ENCODE data around the gene ZFP91.

ZFP91 gene

DNA sequence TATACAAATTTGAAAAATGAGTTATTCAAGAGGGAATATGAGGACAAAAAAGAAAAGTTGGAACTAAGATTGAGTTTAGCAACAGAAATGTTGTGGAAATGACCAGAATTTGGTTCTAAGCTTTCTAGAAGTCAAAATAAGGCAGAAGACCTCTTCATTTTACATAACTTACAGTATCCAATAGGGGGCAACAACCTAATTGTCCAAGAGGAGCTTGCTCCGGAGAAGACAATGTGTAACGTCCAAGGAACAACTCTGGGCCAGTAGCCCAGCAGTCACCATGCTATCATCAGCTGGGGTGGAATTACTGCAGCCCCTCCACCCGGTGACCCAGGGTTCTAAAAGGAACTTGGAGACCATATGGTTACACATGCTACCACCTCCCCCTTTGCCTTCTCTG lies 57.7 kb downstream of the ZFP91 start:
- DNase-seq: no peak

DNA sequence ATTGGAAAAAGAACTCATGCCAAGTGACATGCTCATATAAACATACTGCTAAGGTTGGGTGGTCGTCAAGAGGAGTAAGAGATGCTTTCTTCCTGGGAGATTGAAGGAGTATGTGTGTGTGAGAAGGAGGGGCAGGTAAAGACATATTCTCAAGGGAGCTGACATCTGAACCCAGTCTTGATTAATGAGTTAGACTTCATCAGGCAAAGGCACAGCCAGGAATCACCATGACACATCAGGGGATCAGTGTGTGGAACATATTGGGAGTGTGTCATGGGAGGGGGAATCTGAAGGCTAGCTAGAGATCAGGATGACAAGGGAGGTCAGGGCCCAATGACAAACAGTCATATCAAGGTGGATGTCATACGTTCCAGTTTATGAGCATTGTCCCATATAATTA lies 58.5 kb downstream of the ZFP91 start:
- no peak for DNase-seq

DNA sequence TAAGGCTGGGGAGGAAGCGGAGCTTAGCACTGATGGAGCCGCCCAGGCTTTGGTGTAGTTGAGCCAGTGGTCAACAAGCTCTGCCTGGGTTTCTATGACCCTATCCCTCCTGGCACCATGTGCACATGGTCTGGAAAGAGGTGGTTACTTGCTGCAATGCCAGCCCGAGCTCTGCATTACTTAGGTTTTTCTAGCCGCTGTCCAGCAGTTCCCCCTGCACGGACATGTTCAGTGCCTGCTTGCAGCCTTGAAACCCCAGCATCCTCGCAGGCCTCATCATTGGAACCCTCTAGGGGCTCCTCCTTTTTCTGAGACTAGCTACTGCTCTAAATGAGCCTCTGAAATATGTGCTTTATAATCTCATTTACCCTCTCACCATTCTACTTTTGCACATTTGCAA lies 60.2 kb downstream of the ZFP91 start:
- DNase-seq: no peak

DNA sequence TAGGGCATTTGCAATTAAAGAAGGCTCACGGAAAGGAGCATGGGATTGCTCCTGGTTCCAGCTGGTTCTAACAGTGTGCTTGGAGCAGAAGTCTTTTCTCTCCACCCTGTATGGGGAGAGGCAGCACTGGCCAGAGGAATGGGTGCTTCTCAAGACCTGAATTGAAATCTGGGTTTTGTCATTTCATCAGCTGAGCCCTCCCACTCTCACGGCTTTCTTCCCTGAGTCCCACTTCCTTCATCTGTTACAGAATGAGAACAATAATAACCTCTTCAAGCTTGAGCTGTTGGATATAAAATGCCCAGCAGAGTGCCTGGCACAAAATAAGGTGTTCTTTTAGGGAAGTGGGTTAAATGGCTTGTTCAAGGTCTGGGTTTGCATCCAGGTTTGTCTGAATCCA lies 60.8 kb downstream of the ZFP91 start:
- no peak for DNase-seq

DNA sequence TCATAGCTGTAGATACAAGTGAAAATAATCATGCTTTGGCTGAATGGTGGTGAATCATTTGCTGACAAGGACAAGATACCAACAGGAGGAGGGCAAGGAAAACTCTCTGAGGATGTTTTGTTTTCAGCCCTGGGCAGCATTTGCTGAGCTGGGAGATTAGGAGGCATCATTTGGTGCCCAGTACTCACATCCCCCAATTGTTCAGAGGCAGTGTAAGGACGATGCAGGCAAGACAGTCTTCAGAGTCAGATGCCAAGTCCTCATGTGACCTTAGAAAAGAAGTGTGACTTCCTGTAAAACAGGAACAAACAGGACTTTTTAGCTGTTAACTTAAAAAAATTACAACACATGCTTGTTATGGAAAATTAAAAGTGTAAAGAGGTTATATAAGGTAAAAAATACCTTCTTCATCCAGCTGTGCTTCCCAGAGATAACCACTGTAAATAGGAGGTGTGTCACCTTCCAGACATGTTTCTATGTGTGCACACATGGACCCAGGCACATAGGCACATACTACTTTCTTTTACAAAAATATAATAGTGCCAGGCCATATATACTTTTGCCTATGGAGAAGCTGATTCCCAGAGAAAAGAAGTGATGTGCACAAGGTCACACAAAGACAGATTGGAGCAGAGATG lies 61.6 kb downstream of the ZFP91 start:
- no peak for DNase-seq

DNA sequence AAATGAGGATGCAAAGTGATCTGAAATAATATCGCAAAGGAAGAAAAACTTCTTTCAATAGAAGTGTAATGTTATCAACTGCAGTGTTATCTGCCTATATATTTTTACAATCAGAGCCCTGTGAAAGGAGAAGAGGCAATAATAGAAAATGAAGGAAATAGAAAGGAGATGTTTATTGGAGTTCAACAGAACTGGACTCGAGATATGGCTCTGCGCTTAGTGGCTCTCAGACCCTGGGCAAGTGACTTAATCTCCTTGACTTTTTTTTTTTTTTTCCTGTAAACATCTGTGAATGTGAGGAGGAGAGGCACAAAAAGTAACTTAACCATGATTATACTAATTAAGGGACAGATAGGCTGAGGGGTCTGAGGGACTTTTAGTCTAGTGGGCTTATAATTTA lies 62.5 kb downstream of the ZFP91 start:
- no peak for DNase-seq

DNA sequence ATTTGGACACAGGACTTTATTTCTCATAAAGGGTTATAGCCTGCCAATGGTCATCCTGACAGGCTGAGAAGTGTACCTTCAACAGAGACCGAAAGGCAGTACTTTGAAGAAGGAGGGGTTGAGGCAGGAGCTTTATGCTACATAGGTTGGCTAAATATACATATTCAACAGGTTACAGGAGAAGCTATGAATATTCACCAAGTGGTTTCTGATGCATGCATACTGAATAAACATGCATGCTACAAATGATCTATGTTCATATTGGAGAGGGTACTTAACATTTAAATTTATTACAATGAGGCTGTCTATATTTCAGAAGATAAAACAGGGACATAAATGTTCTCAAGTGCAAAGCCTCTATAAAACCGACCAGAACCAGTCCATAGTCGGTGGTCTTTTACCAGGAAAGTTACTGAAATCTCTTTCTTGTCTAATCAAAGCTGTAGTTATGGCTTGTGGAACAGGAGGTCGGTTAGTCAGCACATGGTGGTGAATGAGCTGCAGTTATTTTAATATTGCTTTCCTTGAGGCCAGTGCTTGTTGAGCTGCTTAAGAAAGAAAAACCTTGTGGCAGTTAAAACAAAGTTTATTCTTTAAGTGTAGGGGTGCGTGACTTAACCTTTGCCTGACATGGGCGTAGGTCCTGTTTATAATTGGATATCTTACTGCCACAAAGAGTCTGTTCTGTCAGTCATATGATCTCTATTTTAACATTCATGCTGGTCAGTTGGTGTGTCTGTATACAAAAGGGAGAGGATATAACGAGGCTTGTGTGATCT lies 63.1 kb downstream of the ZFP91 start:
- DNase-seq: no peak

DNA sequence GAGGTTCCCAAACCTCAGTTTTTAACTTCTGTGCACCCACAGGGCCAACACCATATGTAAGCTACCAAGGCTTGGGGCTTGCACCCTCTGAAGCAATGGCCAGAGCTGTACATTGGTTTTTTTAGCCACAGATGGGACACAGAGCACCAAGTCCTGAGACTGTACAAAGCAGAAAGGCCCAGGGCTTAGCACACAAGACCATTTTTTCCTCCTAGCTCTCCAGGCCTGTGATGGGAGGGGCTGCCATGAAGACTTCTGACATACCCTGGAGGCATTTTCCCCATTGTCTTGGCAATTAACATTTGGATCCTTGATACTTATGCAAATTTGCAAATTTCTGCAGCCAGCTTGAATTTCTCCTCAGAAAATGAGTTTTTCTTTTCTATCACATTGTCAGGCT lies 67.0 kb downstream of the ZFP91 start:
- no peak for DNase-seq

DNA sequence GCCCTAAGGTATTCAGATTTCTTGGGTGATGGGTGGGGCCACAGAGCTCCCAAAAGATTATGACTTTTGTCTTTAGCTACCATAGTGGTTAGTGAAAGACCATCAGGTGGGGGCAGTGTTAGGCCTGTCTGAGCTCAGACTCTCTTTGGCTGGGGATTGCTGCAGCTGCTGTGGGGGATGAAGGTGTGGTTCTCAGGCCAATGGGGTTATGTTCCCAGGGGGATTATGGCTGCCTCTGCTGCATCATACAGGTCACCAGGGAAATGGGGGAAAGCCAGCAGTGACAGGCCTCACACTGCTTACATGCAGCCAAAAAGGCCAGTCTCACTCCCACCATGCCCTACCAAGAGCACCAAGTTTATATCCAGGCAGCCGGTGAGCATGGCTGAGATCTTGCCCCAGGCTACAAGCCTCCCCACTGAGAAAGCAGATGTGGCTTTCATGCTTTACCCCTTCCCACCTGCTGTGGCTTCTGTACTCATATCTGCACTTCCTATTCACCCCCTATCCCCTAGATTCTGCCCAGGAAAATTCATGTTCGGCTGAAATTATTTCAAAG lies 68.4 kb downstream of the ZFP91 start:
- DNase-seq: no peak

DNA sequence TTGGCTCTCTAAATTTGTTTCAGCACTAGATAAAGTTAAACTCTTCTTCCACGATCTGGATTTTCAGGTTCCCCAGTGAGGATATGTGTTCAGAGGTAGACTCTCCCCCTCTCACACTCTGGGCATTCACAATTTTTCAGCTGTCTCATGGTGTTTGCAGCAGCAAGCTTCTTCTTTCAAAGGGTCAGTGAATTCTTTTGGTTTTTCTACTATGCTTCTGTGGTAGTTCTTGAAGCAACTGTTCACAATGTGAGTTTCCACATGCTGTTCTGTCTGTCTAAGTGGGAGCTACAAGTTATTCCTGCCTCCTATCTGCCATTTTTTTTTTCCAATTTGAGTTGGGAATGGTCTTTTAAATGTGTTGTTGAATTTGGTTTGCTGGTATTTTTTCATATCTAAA lies 69.0 kb downstream of the ZFP91 start:
- DNase-seq: no peak

DNA sequence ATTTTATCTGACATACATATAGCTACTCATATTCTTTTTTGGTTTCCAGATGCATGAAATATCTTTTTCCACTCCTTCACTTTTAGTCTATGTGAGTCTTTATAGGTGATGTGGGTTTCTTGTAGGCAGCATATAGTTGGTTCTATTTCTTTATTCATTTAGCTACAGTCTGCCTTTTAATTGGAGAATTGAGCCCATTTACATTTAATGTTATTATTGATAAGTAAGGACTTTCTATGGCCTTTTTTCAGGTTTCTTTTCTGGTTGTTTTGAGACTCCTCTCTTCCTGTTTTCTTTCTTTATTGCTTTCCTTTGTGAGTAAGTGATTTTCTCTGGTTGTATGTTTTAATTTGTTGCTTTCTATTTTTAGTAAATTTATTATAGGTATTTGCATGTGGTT lies 70.8 kb downstream of the ZFP91 start:
- DNase-seq: no peak

DNA sequence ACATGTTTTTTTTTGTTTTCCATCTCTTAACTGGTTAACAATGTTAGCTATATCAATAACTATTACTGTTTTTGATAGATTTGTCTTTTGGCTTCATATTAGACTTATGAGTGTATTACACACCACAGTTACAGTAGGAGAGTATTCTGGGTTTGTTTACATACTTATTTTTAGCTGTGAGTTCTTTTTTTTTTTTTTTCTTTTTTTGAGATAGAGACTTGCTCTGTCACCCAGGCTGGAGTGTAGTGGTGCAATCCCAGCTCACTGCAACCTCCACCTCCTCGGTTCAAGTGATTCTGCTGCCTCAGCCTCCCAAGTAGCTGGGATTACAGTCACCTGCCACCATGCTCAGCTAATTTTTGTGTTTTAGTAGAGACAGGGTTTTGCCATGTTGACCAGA lies 71.6 kb downstream of the ZFP91 start:
- DNase-seq: no peak

DNA sequence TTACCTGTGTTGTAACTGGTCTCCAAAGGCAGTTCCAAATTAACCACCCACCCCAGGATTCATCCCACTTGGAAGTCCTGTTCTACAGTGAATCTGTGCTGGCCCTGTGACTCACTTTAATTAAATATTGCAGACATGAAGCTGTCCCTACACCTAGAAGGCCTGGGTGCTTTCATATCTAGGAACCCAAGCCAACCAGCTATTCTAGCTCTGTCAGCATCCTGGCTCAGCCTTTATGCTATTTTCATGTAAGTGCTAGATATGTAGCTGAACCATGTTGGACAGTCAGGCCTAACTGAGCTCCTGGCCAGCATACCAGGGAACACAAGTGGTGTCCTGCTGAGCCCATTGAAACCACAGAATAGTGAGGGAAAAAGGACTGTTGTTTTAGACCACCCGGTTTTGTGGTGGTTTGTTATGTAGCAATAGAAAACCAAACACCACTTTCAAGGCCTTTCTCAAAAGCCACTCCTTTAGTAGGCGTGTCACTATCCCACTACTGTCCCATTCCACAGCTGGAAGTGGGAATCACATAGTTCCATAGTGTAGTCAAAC lies 73.9 kb downstream of the ZFP91 start:
- DNase-seq: no peak

DNA sequence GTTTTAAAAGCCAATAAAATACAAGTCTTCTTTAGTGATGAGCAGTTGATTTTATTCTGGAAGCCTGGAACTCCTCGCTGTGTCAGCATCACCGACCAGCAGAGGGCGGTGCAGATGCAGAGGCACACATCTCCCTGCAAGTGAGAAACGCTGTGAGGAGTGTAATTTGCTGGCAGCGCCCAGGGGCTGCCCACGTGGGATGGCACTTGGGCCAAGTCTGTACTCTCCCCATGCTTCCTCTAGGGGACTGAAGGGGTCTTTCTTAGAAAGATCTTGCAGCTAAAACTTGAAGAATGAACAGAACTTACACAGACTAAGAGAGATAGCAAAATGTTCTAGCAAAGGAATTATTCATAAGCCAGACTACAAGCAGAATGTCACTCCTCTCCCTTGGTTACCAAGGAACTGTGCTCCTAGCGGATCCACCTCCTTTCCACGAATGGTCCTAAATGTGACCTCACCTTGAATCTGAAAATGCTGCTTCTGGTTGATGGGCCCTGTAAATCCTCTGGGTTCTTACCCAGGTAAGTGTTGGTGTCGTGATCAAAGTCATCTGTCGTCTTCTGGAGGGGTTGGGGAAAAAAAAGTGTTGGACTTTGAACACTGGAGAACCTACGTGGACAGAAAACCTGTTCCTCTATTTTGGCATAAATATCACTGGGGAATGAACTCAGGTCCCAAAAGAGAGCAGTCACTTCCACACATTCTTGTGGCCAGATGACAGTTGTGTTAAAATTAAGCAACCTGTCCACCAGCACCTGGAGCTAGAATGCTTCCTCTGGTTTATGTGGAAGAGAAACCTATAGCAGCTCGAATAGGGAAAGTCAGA lies 75.4 kb downstream of the ZFP91 start:
- DNase-seq: peak; percentile 52 to 63 (median 62)

DNA sequence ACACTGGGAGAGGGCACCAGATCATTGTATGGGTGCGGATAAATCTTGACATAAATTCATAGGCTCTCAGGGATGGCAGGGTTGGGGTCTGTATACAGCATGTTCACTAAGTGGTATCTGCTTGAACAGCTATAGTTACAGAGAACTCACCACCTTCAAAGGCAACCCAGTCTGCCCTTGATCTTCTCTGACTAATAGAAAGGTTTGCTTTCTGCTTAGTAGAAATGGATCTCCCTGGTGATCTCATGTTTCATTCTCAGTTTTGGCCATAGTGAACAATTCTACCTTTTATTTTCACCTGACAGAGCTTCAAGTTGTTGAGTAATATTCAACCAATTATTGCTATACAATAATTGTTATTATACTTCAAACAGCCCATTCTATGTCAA lies 76.0 kb downstream of the ZFP91 start:
- DNase-seq: no peak

DNA sequence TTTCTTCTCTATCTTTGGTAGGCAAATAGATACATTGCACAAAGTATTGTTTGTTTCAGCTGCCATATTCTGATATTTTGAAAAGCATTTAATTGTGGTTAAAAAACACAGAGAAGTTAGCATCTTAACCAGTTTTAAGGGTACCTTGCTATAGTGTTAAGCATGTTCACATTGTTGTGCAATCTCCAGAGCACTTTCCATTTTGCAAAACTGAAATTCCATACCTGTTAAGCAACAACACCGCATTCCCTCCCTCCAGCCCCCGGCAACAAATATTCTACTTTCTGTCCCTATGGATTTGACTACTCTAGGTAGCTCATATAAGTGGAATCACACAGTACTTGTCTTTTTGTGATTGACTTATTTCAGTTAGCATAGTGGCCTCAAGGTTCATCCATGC lies 77.5 kb downstream of the ZFP91 start:
- no peak for DNase-seq

DNA sequence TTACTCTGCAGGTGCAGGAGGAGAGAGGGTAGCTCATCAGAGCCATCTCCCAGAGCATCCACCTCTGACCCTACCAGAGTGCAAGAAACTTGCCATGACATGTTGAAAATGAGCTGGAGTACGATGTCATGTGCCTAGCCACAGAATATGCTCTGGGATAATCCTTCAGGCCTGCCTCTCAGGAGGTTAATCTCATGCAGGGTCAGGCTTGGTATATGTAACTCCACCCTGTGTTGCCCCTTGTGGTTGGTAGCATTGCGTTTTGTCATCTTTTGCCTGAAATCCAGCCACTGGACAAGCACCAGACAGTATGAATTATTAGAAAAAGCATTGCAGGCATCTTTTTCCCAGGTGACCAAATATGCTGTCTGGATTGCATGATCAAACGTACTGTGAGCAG lies 79.8 kb downstream of the ZFP91 start:
- no peak for DNase-seq

DNA sequence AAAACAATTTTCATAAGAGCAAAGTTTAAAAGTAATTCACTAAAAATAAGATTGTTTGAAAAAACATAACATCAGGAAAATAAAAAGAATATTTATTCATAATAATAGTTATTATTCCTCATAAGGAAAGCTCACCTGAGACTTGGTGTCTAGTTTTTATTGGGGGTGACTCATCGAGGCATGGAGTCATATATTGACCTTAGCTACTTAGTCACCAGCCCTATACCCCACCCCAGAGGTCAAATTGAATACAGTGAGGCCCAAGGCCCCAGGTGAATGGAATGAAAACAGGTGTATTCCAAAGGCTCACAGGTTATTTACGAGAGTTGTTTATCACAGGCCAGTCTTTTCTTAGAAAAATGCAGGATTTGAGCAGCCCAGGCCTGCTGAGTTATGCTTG lies 80.5 kb downstream of the ZFP91 start:
- no peak for DNase-seq

DNA sequence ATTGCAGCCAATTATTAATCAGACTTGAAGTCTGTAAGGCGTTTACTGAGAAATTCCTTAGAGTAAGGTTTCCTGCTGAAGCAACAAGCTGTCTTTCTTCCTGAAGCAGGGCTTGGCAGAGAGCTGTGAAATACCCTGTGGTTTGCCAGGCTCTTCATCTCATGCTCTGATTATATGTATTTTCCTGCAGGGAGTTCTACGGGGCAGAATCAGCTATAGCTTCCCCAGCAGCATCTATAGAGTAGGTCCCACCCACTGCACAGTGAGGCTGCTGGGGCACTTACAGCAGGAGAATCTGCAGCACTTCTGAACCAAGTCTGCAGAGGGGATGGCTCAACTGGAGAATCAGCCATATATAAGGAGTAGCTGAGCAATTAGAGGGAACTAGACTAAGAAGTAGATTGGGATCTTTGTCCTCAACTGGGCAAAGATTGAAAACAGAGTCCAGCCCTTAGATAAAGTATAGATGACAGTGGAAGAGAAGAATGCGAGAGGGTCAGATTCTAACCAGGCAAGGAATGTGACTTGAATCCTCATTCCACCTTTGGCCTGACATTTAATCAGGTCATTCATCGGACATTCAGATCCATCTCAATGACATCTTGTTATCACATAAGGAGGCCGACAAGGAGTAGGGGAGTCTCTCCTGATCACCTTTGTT lies 81.2 kb downstream of the ZFP91 start:
- DNase-seq: no peak

Data from activated CD4-positive, CD25-positive, alpha-beta regulatory T cell (primary cell).